Lung (tissue), 12 donors: ENCODE results near the gene CDC27. TPM values are rescaled to one million over a fixed set of nuclear protein-coding genes. Genes with fewer than 3 reads are reported as not detected.

ENCODE experiments used
- ATAC-seq: fragments of 200-7000 bp; cut with Tn5 transposase; one replicate; pipeline ENCODE4 v1.9.1; 2020; ENCODE audit warnings: moderate number of reproducible peaks; ENCODE audit not compliant: insufficient read depth, low FRiP score
- DNase-seq, 3 donors: peaks; one replicate each; pipeline ENCODE4 v3.0.0-alpha.2; 2013 to 2017
- H3K27ac ChIP-seq, 2 donors: one replicate each; pipeline ENCODE4 v1.5.1; 2013; ENCODE audit warnings: mild to moderate bottlenecking in 2 of 2, moderate library complexity in 2 of 2, control low read depth in 1 of 2, inconsistent platforms in 1 of 2, low read depth in 1 of 2, low read length in 1 of 2
- H3K27me3 ChIP-seq, 3 donors: one replicate each; pipeline ENCODE4 v1.5.1; 2013; ENCODE audit warnings: low read length in 2 of 3; ENCODE audit not compliant: control insufficient read depth in 3 of 3, insufficient read depth in 3 of 3
- H3K36me3 ChIP-seq, 4 donors: one replicate each; pipeline ENCODE4 v1.5.1; 2013; ENCODE audit warnings: low read length in 4 of 4, mild to moderate bottlenecking in 1 of 4, moderate library complexity in 1 of 4; ENCODE audit not compliant: control insufficient read depth in 4 of 4, insufficient read depth in 4 of 4
- H3K4me1 ChIP-seq, 5 donors: one replicate each; pipeline ENCODE4 v1.5.1; 2013; ENCODE audit warnings: low read length in 5 of 5, mild to moderate bottlenecking in 2 of 5, moderate library complexity in 1 of 5; ENCODE audit not compliant: control insufficient read depth in 5 of 5, insufficient read depth in 5 of 5
- H3K4me3 ChIP-seq: one replicate; pipeline ENCODE4 v1.5.1; 2013; ENCODE audit warnings: mild to moderate bottlenecking, control low read depth, moderate library complexity
- H3K9ac ChIP-seq, 2 donors: one replicate each; pipeline ENCODE4 v1.5.1; 2013; ENCODE audit warnings: low read length in 2 of 2, control low read depth in 1 of 2; ENCODE audit not compliant: insufficient read depth in 1 of 2
- H3K9me3 ChIP-seq, 4 donors: one replicate each; pipeline ENCODE4 v1.5.1; 2013; ENCODE audit warnings: low read length in 3 of 4, mild to moderate bottlenecking in 1 of 4, moderate library complexity in 1 of 4; ENCODE audit not compliant: control insufficient read depth in 4 of 4, insufficient read depth in 3 of 4
- WGBS, 2 donors: extraction: QIAGEN DNeasy Blood & Tissue Kit; methylation state at CpG; one replicate each; pipeline ENCODE4 v1.1.7; 2013; 5-methylcytosine and 5-hydroxymethylcytosine counted together
- polyA plus RNA-seq, 2 donors: library from polyadenylated mRNA; stranded (reverse); fragments of 200-250 nt; gene quantifications; one replicate each; pipeline ENCODE4 v1.2.1, GENCODE V29; 2013
- total RNA-seq, 2 donors: library from RNA; depleted of rRNA in 1 of 2; stranded (reverse); fragments of >200 nt in 1 of 2; gene quantifications; one replicate each; pipeline ENCODE4 v1.2.1, GENCODE V29; 2014 to 2021
- TF ChIP-seq, protein P1 (sequence below): IDR thresholded peaks from 2 replicates; pipeline ENCODE4 v1.5.1; 2012; ENCODE audit warnings: mild to moderate bottlenecking; ENCODE audit errors: control extremely low read depth, extremely low read depth
- donor health status: control.
- donor health status: control.
- donor health status: Bipolar disorder and iron deficiency.
- donor health status: healthy.
- donor health status: DM: yes; HTN: yes; CAD: no.

Gene CDC27
- total and polyA plus RNA-seq, 4 donors, result 13.6 to 74.1 (median 46.1) TPM

DNA sequence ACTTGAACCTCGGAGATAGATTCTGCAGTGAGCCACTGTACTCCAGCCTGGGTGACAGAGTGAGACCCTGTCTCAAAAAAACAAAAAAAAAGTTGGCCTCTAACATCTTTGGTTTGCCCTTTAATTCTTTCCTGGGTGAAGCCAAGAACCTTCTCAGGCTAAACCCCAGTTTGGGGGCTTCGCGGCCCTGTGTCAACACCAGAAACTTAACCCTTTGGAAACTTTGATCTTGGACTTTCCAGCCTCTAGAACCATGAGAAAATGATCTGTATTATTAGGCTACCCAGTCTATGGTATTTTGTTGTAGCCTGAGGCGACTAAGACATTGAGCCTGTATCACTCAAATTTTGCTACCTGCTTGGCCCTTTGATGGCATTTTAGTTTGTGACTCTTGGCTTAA lies 86.2 kb downstream of the CDC27 start:
- Histone ChIP-seq H3K9ac (no peak overlapping the region), H3K4me3 (no peak overlapping the region), H3K9me3 (no peaks in the 10 kb centered on the region), H3K36me3 (no peaks in the 10 kb centered on the region), H3K4me1 (peaks cover 0 to 5% (median 3%) of the 10 kb centered on the region in 5 donors), H3K27ac (no peak overlapping the region), H3K27me3 (no peaks in the 10 kb centered on the region)
- no peak for DNase-seq
- ATAC-seq, result no peak
- 84 to 89% methylated on average over 4 of the region's 4 CpGs for WGBS, 2 donors
- TF ChIP-seq, protein P1, sequence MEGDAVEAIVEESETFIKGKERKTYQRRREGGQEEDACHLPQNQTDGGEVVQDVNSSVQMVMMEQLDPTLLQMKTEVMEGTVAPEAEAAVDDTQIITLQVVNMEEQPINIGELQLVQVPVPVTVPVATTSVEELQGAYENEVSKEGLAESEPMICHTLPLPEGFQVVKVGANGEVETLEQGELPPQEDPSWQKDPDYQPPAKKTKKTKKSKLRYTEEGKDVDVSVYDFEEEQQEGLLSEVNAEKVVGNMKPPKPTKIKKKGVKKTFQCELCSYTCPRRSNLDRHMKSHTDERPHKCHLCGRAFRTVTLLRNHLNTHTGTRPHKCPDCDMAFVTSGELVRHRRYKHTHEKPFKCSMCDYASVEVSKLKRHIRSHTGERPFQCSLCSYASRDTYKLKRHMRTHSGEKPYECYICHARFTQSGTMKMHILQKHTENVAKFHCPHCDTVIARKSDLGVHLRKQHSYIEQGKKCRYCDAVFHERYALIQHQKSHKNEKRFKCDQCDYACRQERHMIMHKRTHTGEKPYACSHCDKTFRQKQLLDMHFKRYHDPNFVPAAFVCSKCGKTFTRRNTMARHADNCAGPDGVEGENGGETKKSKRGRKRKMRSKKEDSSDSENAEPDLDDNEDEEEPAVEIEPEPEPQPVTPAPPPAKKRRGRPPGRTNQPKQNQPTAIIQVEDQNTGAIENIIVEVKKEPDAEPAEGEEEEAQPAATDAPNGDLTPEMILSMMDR, result no peak

DNA sequence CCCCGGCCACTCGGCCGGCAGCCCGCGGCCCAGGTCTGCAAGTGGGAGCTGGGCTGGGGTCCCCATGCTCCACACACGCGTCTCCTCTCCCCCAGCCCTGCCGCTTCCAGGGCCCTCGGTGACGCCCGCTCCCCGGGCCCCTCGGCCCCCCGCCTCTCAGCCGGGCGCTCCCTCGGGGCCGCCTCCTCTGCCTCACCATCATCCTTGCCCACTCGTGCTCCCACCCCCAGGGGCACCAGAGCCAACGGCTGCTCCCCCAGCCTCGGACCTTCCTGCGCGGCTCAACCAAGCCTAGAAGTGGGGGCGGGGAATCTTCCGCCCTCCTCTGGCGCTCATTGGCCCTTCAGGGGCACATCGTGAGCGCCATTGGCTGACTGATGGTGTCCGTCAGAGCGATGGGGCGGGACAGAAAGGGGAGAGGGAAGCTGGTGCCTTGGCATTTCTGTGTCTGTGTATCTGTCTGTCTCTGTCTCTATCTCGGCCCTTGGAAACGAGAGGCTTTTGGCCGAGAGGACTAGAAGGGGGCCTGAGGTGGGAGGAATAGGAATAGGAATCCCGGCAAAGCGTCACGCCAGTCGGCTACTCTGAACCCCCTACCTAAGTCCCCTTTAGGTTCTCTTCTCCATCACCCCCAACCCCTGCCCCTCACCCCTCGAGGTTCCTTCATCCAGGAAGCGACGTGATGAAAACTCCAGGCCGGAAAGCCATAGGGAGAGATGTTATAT lies 88.9 kb downstream of the CDC27 start:
- H3K27me3 ChIP-seq, result no peaks in the 10 kb centered on the region
- TF ChIP-seq, protein P1, result no peak
- peak overlapping the region; percentile 87 for H3K4me3 ChIP-seq
- 0 to 1% methylated on average over 28 to 42 of the region's 42 CpGs for WGBS, 2 donors
- H3K9ac ChIP-seq, result peak overlapping the region in 1 of 2 donors; percentile 63
- DNase-seq (peak; percentile 92 to 93 (median 93)), ATAC-seq (peak; percentile 100)
- H3K4me1 ChIP-seq, result peaks cover 0 to 5% (median 3%) of the 10 kb centered on the region in 5 donors
- H3K36me3 ChIP-seq, result no peaks in the 10 kb centered on the region
- H3K9me3 ChIP-seq, result no peaks in the 10 kb centered on the region
- H3K27ac ChIP-seq, result peak overlapping the region; percentile 80 to 85

DNA sequence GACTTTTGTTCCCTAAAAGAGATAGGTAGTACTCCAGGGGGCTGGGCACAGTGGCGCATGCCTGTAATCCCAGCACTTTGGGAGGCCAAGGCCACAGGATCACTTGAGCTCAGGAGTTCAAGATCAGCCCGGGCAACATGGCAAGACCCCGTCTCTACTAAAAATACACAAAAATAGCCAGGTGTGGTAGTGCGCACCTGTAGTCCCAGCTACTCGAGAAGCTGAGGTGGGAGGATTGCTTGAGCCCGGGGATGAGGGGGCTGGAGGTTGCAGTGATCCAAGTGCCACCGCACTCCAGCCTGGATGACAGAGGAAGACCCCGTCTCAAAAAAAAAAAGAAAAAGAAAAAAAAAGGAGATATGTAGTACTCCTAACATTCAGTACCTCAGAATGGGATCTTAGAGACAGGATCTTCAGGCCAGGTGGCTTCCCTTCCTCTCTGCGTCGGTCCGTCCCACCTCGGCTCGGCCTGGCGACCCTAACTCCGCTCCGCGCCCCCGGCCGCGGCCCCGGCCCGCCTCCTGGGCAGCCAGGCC lies 89.6 kb downstream of the CDC27 start:
- Histone ChIP-seq H3K4me3 (peak overlapping the region; percentile 87), H3K4me1 (peaks cover 0 to 5% (median 3%) of the 10 kb centered on the region in 5 donors), H3K27ac (peak overlapping the region; percentile 80 to 85), H3K27me3 (no peaks in the 10 kb centered on the region), H3K9me3 (no peaks in the 10 kb centered on the region), H3K9ac (peak overlapping the region; percentile 42 to 63), H3K36me3 (no peaks in the 10 kb centered on the region)
- no peak for DNase-seq
- TF ChIP-seq, protein P1, result no peak
- WGBS, 2 donors, result 6% methylated on average over 21 to 22 of the region's 22 CpGs
- peak; percentile 10 for ATAC-seq
